GM13976 (cell line): ENCODE data around the gene NXN.
"Not testable (repeated sequence)": the region's sequence is repeated elsewhere in the genome, so short reads cannot be mapped to it uniquely, and the experiment has no call there.

Experiments used
- DNase-seq: peaks from one replicate; pipeline ENCODE4 v3.0.0; 2012; ENCODE audit warnings: low spot score
- in situ Hi-C: fragments of 300-500 bp; cut with MboI; formaldehyde crosslinking; loops from one replicate; pipeline ENCODE4 v1.12.0; 2022; ENCODE audit warnings: low sequenced_read_pairs, mixed read lengths, inconsistent platforms; ENCODE audit not compliant: unreplicated experiment
- TF ChIP-seq, protein P1 (sequence below): IDR thresholded peaks from 2 replicates; pipeline ENCODE4 v1.5.1; 2012; ENCODE audit warnings: borderline replicate concordance, mild to moderate bottlenecking; ENCODE audit not compliant: insufficient read depth; ENCODE audit errors: extremely low read depth, missing control alignments, control extremely low read depth

Gene NXN

DNA sequence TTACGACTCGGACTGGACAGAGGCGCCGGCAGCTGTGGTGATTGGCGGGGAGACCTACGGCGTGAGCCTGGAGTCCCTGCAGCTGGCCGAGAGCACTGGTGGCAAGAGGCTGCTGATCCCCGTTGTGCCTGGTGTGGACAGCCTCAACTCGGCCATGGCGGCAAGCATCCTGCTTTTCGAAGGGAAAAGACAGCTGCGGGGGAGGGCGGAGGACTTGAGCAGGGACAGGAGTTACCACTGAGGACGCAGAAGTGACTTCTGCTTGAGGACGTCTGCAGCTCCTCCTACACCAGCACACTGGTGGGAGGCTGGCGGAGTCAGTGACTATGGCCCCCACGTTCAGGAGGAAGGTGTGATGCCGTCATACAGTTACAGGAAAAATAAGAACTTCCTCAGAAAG is 187.7 kb downstream of the NXN start:
- in situ Hi-C loops = loop anchor here (10.0 kb wide), 1 partner anchor 193 kb away; no protein-coding TSS in a partner anchor
- no peak for DNase-seq
- TF ChIP-seq, protein P1, sequence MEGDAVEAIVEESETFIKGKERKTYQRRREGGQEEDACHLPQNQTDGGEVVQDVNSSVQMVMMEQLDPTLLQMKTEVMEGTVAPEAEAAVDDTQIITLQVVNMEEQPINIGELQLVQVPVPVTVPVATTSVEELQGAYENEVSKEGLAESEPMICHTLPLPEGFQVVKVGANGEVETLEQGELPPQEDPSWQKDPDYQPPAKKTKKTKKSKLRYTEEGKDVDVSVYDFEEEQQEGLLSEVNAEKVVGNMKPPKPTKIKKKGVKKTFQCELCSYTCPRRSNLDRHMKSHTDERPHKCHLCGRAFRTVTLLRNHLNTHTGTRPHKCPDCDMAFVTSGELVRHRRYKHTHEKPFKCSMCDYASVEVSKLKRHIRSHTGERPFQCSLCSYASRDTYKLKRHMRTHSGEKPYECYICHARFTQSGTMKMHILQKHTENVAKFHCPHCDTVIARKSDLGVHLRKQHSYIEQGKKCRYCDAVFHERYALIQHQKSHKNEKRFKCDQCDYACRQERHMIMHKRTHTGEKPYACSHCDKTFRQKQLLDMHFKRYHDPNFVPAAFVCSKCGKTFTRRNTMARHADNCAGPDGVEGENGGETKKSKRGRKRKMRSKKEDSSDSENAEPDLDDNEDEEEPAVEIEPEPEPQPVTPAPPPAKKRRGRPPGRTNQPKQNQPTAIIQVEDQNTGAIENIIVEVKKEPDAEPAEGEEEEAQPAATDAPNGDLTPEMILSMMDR = no peak

DNA sequence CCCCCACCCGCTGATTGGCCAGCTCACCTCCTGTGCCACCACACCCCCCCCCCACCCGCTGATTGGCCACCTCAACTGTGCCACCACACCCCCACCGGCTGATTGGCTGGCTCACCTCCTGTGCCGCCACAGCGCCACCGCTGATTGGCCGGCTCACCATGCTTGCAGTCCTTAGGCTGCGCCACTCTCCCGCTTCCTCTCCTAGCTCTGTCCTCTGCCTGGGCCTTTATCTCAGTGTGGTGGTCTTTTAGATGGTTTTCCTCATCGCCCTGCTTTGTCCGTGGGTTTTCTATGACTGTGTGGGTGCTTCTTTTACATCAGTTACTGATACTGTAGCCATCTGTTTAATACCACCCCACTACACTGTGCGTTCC is 188.7 kb downstream of the NXN start:
- in situ Hi-C loops = loop anchor here (10.0 kb wide), 1 partner anchor 194 kb away; no protein-coding TSS in a partner anchor
- DNase-seq = not testable (repeated sequence)

DNA sequence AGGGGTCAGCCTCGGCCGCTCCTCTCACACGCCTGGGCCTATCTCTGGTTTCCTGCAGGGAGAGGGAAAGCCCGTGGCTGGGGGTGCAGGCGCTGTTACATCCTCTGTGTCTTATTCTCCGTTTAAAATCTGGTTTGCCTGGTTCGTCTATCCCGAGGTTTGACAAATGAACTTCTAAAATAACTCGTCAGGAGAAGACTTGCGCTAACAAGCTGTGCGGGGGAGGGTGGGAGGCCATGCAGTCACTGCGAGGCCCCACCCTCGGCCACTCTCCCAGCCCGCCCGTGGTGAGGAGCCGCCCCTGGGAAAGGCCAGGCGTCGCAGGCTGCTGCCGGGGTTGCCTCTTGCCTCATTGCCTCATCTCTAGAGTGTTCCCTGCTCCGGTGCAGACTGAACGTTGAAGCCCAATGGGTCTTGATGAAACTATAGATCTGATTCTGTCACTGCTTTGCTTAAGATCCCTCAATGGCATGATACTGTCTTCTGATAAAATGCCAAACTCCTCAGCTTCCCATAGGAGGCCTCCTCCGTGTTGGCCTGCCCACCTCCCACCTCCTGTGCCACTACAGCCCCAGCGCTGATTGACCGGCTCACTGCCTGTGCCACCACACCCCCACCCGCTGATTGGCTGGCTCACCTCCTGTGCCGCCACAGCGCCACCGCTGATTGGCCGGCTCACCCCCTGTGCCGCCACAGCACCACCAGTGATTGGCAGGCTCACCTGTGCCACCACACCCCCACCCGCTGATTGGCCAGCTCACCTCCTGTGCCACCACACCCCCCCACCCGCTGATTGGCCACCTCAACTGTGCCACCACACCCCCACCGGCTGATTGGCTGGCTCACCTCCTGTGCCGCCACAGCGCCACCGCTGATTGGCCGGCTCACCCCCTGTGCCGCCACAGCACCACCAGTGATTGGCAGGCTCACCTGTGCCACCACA is 189.4 kb downstream of the NXN start:
- in situ Hi-C loops = loop anchor here (10.0 kb wide), 1 partner anchor 195 kb away; no protein-coding TSS in a partner anchor
- not testable (repeated sequence) for DNase-seq

DNA sequence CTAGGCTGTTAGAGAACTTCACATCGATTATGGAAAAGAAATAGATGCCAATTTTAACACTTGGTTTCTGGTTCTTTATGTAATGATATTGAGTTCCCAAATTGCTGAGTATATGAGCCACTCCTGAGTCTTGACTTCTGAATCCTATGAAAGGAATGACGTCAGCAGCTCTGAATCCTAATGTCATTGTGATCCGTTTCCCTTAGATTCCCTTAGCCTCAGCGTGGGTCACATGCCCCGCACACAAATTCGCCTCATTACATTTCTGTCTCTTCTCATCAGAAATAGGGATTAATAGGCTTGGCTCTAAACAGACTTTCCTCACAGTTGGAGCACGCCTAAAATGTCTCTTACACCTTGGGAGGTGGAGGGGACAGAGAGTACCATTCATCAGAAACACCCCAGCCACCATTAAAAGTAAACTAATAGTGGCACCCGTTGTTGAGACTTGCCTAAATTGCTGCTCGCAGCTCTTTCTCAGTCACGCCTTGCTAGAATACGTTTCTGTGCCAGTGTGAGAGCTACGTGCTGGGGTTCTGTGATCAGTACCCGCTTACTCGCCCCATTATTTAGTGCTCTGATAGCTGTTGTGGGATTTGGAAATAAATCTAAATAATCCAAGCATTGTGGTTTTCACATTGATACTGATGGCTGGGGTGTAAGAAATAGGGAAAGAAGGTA is 190.3 kb downstream of the NXN start:
- DNase-seq = no peak
- in situ Hi-C loops = no loop called here
- TF ChIP-seq, protein P1 = no peak

DNA sequence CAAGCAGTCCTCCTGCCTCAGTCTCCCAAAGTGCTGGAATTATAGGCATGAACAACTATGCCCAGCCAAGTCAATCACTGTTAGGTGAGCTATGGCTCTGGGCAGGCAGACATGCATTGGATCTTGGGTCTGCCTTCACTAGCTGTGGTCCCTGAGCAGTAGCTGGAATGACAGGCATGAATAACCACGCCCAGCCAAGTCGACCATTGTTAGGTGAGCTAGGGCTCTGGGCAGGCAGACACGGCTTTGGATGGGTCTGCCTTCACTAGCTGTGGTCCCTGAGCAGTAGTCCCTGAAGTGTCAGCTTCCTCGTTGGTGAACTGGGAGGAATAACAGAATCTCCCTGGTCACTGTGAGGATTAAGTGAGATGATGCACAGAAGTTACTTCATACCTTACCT is 191.0 kb downstream of the NXN start:
- in situ Hi-C loops = no loop called here
- no peak for DNase-seq
- TF ChIP-seq, protein P1 = no peak

DNA sequence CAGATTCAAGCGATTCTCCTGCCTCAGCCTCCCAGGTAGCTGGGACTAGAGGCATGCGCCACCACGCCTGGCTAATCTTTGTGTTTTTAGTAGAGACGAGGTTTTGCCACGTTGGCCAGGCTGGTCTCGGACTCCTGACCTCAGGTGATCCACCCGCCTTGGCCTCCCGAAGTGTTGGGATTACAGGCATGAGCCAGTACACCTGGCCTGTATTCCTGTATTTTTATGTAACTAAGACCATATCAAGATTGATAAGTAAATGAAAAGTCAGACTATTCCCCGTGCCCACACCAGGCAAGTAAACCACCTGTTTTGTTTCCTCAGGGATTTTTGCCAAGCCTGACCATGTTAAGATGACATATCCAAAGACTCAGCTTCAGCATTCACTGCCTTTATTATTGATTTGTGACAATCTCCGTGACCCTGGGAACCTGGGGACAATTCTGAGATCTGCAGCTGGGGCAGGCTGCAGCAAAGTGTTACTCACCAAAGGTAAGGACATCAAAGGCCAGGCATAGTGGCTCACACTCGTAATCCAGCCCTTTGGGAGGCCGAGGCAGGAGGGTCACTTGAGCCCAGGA is 191.8 kb downstream of the NXN start:
- TF ChIP-seq, protein P1 = no peak
- in situ Hi-C loops = no loop called here
- DNase-seq = no peak

DNA sequence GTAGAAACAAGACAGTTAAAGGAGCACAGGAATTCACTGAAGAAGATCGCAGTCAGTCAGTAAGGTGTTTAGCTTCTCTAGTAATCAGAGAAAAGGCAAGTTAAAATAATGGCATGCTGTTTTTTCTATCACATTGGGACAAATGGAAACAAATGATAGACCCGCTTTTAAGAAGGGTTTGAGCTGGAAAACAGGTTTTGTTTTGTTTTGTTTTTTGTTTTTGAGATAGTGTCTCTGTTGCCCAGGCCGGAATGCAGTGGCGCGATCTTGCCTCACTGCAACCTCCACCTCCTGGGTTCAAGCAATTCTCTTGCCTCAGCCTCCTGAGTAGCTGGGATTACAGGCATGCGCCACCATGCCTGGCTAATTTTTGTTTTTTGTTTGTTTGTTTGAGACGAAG is 193.7 kb downstream of the NXN start:
- in situ Hi-C loops = not testable (repeated sequence)

DNA sequence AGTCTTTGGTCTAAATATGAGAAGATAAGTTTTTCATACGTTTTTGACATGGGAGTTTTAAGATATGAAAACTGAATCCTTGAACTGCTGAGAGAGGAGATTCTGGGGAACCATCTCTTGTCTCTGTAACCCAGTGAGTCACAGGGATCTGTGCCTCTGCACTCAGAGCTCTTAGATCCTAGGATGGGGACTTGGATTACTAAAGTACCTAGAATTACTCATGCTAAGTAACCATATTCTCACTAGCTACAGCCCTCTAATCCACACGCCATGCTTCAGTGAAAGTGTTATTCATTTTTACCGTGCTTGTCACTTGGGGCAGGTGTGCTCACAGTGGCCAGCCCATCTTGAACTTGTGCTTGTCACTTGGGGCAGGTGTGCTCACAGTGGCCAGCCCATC is 195.4 kb downstream of the NXN start:
- DNase-seq = no peak
- TF ChIP-seq, protein P1 = no peak
- in situ Hi-C loops = no loop called here

More for the DNA sequence above, 193.7 kb downstream of the NXN start:
- not testable (repeated sequence) for DNase-seq
